ENCODE data around the gene TPSAB1.

Gene TPSAB1

DNA sequence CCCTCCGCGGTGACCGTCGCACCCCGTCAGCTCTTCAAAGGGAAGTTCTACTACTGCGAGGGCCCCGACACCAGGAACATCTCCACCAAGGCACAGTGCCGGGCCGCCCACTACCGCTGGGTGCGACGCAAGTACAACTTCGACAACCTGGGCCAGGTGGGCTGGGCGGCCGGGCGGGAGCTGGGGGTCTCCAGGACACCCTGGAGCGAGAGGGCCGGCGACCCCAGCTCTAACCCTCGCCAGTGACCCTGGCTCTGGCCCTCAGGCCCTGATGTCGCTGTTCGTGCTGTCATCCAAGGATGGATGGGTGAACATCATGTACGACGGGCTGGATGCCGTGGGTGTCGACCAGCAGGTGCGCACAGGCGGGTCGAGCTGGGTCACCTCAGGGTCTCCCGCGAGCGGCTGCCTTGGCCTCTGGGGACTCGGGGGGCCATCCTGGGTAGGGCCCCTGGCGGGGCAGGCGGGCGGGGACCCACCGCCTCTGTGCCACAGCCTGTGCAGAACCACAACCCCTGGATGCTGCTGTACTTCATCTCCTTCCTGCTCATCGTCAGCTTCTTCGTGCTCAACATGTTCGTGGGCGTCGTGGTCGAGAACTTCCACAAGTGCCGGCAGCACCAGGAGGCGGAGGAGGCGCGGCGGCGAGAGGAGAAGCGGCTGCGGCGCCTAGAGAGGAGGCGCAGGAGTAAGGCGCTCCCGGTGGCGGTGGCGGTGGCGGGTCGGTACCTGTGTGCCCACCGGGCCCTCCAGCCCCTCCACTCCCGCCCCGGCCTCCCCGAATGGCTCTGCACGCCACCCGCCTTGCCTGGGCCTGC is 28.8 kb upstream of the TPSAB1 start:
- DNase-seq (ENCODE audit: low read depth) = no peak
- TF ChIP-seq, protein P1, sequence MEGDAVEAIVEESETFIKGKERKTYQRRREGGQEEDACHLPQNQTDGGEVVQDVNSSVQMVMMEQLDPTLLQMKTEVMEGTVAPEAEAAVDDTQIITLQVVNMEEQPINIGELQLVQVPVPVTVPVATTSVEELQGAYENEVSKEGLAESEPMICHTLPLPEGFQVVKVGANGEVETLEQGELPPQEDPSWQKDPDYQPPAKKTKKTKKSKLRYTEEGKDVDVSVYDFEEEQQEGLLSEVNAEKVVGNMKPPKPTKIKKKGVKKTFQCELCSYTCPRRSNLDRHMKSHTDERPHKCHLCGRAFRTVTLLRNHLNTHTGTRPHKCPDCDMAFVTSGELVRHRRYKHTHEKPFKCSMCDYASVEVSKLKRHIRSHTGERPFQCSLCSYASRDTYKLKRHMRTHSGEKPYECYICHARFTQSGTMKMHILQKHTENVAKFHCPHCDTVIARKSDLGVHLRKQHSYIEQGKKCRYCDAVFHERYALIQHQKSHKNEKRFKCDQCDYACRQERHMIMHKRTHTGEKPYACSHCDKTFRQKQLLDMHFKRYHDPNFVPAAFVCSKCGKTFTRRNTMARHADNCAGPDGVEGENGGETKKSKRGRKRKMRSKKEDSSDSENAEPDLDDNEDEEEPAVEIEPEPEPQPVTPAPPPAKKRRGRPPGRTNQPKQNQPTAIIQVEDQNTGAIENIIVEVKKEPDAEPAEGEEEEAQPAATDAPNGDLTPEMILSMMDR (IDR thresholded peaks at IDR 0.05; ENCODE audit: insufficient read depth, low read depth, low read length, missing control alignments) = no peak
- no peak overlapping the region for H3K4me3 ChIP-seq (ENCODE audit: low read depth, low read length)

DNA sequence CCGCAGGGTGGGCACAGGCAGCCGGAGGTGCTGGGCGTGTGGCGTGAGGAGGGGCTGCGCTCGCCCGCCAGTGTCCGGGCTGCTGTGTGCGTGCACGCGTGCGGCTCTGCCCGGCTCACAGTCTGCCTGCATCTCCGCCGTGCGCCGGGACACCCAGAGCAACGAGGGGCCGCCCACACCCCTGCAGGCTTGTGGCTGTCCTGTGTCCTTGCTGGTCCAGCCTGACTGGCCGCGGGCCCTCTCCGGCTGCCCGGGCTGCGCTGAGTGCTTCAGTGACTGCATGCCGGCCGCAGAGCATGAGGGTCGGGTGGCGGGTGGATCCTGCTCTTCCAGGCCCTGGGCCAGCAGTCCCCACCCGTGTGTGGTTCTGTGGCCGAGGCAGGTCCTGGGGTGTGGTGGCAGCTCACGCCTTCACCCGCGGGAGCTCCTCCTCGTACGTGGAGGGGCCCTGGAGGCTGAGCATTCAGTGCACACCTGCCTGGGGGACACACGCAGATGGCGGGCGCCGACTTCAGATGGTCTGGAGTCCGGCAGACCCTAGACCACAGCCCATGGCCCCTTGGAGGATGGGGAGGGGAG is 27.8 kb upstream of the TPSAB1 start:
- no peak for DNase-seq (ENCODE audit: low read depth)
- TF ChIP-seq, protein P1 (IDR thresholded peaks at IDR 0.05; ENCODE audit: insufficient read depth, low read depth, low read length, missing control alignments) = no peak
- H3K4me3 ChIP-seq (ENCODE audit: low read depth, low read length) = no peak overlapping the region

DNA sequence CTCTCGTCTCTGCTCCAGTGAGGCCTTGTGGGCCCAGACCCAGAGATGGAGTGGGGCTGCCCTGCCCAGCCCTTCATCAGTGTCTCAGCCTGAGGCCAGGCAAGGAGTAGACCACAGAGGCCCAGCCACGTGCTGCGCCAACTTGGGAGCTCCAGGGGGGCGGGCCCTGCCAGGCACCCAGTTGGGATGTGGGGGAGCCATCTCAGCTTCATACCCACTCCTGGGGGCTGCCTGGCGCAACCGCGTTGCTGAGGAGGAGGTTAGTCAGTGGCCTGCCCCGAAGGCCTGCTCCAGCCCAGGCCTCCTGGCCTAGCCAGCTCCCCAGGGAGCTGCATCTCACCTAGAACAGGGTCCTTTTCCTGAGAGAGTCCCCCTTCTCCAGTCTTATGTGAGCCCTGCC is 27.3 kb upstream of the TPSAB1 start:
- TF ChIP-seq, protein P1 (IDR thresholded peaks at IDR 0.05; ENCODE audit: insufficient read depth, low read depth, low read length, missing control alignments) = no peak
- DNase-seq (ENCODE audit: low read depth) = no peak
- H3K4me3 ChIP-seq (ENCODE audit: low read depth, low read length) = no peak overlapping the region

DNA sequence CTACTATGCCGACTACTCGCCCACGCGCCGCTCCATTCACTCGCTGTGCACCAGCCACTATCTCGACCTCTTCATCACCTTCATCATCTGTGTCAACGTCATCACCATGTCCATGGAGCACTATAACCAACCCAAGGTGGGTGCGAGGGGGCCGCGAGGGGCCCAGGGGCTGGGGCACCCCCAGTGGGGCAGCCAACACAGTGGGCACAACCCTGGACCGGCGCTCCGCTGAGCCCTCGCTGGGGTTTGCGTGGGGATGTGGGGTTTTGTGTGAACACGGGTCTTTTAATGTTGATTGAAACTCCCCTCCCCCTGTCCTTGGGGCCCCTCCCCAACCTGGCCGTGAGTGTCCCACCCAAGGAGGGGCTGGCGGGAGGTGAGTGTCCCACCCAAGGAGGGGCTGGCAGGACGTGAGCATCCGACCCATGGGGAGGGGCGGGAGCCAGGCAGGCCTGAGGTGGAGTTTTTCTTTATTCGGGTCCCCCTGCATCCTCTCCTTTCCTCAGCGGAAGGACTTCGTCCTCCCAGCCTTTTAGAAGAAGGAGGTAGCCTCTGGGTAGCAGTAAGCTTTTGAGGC is 26.6 kb upstream of the TPSAB1 start:
- no peak for DNase-seq (ENCODE audit: low read depth)
- no peak overlapping the region for H3K4me3 ChIP-seq (ENCODE audit: low read depth, low read length)
- TF ChIP-seq, protein P1 (IDR thresholded peaks at IDR 0.05; ENCODE audit: insufficient read depth, low read depth, low read length, missing control alignments) = no peak

DNA sequence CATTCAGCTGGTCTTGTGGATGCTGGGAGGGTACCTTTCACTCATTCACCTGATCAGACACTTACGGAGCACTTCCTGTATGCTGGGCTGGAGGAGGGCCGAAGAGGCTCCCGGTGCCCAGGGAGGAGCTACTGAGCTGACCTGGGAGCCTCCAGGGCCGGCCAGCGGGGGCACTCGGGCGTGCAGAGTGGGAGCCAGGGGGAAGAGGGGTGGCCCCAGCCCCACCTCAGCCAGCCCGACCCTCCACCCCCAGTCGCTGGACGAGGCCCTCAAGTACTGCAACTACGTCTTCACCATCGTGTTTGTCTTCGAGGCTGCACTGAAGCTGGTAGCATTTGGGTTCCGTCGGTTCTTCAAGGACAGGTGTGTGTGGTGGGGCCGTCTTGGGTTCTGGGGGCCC is 25.8 kb upstream of the TPSAB1 start:
- TF ChIP-seq, protein P1 (IDR thresholded peaks at IDR 0.05; ENCODE audit: insufficient read depth, low read depth, low read length, missing control alignments) = no peak
- no peak overlapping the region for H3K4me3 ChIP-seq (ENCODE audit: low read depth, low read length)
- no peak for DNase-seq (ENCODE audit: low read depth)

DNA sequence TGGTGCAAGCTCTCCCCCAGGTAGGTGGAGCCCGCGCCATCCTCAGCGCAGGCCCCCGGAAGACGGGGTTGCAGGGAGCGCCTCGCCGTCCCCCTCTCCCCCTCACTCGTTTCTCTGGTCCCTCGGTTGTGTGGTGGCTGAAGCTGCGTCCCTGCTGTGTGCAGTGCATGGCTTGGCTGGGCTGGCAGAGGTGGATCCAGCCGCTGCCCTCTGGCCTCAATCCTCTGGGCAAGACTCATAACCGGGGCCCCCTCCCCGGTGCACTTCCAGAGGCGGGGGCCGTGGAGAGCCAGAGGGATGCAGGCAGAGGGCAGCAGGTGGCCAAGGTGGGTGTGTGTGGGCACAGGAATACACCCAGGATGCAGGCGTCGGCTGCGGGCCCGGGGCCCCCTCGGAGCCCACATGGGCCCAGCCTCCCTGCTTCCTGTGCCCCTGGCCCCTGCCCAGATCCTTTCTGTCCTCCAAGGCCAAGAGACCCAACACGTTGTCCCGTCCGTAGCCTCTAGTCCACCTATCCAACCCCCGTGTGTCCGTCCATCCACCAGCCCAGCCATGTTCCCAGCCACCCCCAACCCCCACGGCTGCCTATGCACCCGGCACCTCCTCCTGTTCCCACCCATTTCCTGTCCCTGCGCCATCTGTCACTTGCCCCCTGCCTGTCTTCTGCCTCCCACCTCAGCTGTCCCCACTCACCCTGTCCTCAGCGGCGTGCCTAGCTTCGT is 24.8 kb upstream of the TPSAB1 start:
- TF ChIP-seq, protein P1 (IDR thresholded peaks at IDR 0.05; ENCODE audit: insufficient read depth, low read depth, low read length, missing control alignments) = no peak
- no peak for DNase-seq (ENCODE audit: low read depth)
- no peak overlapping the region for H3K4me3 ChIP-seq (ENCODE audit: low read depth, low read length)
